Nephron progenitor cell (in vitro differentiated cells): Measurements from ENCODE around the gene TGIF1.

Source experiments
- DNase-seq: peaks from one replicate; pipeline ENCODE4 v3.0.0; 2021
- H3K27ac Mint-ChIP-seq: 2 replicates; pipeline ENCODE4 v1.8.0; 2021; ENCODE audit warnings: mild to moderate bottlenecking, moderate library complexity, mixed read lengths
- H3K27me3 Mint-ChIP-seq: 2 replicates; pipeline ENCODE4 v1.8.0; 2021; ENCODE audit warnings: mild to moderate bottlenecking, low read depth, mixed read lengths; ENCODE audit not compliant: poor library complexity
- H3K36me3 Mint-ChIP-seq: 2 replicates; pipeline ENCODE4 v1.8.0; 2021; ENCODE audit warnings: low read depth, mixed read lengths
- H3K4me1 Mint-ChIP-seq: 2 replicates; pipeline ENCODE4 v1.8.0; 2021; ENCODE audit warnings: mixed read lengths
- H3K4me3 Mint-ChIP-seq: 2 replicates; pipeline ENCODE4 v1.8.0; 2021; ENCODE audit warnings: mild to moderate bottlenecking, moderate library complexity, mixed read lengths
- H3K9me3 Mint-ChIP-seq: 2 replicates; pipeline ENCODE4 v1.8.0; 2021; ENCODE audit warnings: mild to moderate bottlenecking, moderate library complexity, mixed read lengths
- TF ChIP-seq, protein P1 (sequence below): fragments of 200-600 bp; sonication (generic); IDR thresholded peaks from 2 replicates; pipeline ENCODE4 v1.5.0; 2021; ENCODE audit warnings: antibody characterized with exemption

Gene TGIF1

DNA sequence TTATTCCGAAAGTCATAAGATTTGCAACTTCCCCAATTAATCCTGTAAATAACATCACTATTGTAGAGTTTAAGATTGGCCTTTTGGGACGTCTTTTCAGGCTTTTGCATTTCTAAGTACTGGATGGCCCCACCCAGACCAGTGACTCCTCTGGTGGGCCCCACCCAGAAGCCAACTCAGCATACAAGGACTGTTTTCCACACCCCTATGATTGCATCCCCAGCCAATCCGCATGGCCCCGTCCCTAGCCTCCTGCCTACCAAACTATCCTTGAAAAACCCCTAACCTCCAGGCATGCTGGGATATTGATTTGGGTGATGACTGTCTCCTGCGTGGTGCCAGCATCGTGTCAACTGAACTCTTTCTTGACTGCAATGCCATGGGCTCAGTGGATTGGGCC lies 24.5 kb upstream of the TGIF1 start:
- H3K4me1 Mint-ChIP-seq = peaks cover 22% of the 10 kb centered on the region
- H3K27me3 Mint-ChIP-seq = no peaks in the 10 kb centered on the region
- H3K4me3 Mint-ChIP-seq = no peak overlapping the region
- no peaks in the 10 kb centered on the region for H3K36me3 Mint-ChIP-seq
- no peak overlapping the region for H3K27ac Mint-ChIP-seq
- DNase-seq = no peak
- TF ChIP-seq, protein P1, sequence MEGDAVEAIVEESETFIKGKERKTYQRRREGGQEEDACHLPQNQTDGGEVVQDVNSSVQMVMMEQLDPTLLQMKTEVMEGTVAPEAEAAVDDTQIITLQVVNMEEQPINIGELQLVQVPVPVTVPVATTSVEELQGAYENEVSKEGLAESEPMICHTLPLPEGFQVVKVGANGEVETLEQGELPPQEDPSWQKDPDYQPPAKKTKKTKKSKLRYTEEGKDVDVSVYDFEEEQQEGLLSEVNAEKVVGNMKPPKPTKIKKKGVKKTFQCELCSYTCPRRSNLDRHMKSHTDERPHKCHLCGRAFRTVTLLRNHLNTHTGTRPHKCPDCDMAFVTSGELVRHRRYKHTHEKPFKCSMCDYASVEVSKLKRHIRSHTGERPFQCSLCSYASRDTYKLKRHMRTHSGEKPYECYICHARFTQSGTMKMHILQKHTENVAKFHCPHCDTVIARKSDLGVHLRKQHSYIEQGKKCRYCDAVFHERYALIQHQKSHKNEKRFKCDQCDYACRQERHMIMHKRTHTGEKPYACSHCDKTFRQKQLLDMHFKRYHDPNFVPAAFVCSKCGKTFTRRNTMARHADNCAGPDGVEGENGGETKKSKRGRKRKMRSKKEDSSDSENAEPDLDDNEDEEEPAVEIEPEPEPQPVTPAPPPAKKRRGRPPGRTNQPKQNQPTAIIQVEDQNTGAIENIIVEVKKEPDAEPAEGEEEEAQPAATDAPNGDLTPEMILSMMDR = no peak
- peaks cover 2% of the 10 kb centered on the region for H3K9me3 Mint-ChIP-seq

DNA sequence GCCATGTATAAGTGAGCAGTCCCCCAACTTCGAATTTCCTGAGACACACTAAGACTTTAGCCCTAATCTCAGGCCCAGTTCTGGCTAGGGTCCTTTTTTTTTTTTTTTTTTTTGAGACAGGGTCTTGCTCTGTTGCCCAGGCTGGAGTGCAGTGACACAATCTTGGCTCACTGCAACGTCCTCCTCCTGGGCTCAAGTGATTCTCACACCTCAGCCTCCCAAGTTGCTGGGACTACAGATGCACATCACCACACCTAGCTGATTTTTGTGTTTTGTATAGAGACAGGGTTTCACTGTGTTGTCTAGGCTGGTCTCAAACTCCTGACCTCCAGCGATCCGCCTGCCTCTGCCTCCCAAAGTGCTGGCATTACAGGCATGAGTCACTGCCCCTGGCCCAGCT lies 23.9 kb upstream of the TGIF1 start:
- peaks cover 22% of the 10 kb centered on the region for H3K4me1 Mint-ChIP-seq
- H3K9me3 Mint-ChIP-seq = no peaks in the 10 kb centered on the region
- no peak overlapping the region for H3K27ac Mint-ChIP-seq
- H3K27me3 Mint-ChIP-seq = no peaks in the 10 kb centered on the region
- TF ChIP-seq, protein P1 = no peak
- H3K4me3 Mint-ChIP-seq = no peak overlapping the region
- DNase-seq = no peak
- no peaks in the 10 kb centered on the region for H3K36me3 Mint-ChIP-seq

DNA sequence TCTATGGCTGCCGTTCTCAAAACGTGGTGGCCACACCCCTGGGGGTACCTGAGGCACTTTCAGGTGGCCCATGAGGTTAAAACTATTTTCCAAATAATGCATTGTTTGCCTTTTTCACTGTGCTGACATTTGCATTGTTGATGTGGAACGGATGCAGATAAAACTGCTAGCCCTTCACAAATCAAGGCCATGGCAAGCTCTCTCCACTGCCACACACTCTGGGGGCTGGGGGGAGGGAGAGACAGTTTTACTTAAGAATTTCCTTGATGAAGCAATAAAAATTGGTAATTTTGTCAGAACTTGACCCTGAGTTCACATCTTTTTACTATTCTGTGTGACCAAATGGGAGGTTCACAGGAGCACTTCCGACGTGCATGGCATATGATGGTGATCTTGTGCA lies 22.0 kb upstream of the TGIF1 start:
- Mint-ChIP-seq H3K27me3 (peaks cover 3% of the 10 kb centered on the region), H3K4me3 (no peak overlapping the region), H3K4me1 (peaks cover 22% of the 10 kb centered on the region), H3K36me3 (no peaks in the 10 kb centered on the region), H3K27ac (no peak overlapping the region), H3K9me3 (no peaks in the 10 kb centered on the region)
- no peak for DNase-seq
- TF ChIP-seq, protein P1 = no peak

DNA sequence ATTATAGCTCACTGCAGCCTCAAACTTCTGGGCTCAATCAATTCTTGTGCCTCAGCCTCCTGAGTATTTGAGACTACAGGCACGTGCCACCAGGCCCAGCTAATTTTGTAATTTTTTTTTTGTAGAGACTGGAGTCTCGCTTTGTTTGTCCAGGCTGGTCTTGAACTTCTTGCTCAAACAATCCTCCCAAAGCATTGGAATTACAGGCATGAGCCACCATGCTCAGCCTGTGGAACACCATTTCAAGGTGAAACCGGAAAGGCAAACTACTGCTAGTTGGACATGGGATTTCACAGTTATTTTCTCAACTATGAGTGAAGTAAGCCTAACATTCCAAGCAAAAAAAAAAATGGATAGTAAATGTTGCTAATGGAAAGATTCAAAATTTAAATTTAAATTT lies 20.9 kb upstream of the TGIF1 start:
- TF ChIP-seq, protein P1 = no peak
- Mint-ChIP-seq H3K9me3 (no peaks in the 10 kb centered on the region), H3K4me1 (peaks cover 17% of the 10 kb centered on the region), H3K27ac (no peak overlapping the region), H3K4me3 (no peak overlapping the region), H3K36me3 (no peaks in the 10 kb centered on the region), H3K27me3 (peaks cover 4% of the 10 kb centered on the region)
- DNase-seq = no peak

DNA sequence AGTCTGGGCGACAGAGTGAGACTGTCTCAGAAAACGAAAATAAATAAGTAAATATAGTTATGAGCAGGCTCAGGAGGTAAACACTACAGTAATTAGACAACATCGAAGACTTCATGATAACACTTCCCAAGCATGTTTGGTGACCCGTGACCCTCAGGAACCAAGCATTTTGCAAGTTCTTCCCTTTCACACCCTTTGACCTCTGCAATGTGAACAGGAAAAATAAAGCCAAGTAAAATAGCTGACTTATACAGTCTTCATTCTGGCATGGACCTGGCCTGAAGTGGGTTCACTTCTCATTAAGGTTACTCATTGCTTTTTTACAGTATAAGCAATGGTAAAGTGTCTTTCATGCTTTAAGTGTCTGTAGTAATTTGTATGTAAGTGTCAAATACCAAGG lies 15.3 kb upstream of the TGIF1 start:
- TF ChIP-seq, protein P1 = no peak
- no peak for DNase-seq
- H3K36me3 Mint-ChIP-seq = no peaks in the 10 kb centered on the region
- H3K27me3 Mint-ChIP-seq = peaks cover 4% of the 10 kb centered on the region
- H3K27ac Mint-ChIP-seq = no peak overlapping the region
- no peaks in the 10 kb centered on the region for H3K9me3 Mint-ChIP-seq
- H3K4me3 Mint-ChIP-seq = no peak overlapping the region
- no peaks in the 10 kb centered on the region for H3K4me1 Mint-ChIP-seq

DNA sequence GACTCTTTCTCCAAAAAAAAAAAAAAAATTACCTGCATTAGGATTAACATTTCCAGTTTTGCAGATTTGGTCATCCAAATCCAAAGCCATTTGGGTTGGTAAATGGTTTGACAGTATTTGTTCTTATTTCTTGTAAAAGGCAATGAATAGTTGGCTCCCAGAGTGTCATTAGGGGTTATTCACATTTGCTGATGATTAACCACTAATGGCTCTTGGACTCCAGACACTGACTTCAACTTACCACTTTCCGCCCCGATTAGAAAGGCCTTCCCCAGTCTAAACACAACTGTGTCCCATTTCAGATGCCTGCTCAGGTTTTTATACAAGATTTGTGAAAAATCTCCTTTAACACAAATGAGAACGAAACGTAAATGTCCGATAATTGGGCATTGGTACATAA lies 9.6 kb upstream of the TGIF1 start:
- H3K4me1 Mint-ChIP-seq = peaks cover 28% of the 10 kb centered on the region
- no peak overlapping the region for H3K27ac Mint-ChIP-seq
- H3K9me3 Mint-ChIP-seq = no peaks in the 10 kb centered on the region
- H3K4me3 Mint-ChIP-seq = no peak overlapping the region
- H3K36me3 Mint-ChIP-seq = no peaks in the 10 kb centered on the region
- H3K27me3 Mint-ChIP-seq = no peaks in the 10 kb centered on the region
- TF ChIP-seq, protein P1 = no peak
- no peak for DNase-seq
